HTR-8/SVneo (cell line): ENCODE results near the gene WBP2.
A peak's percentile ranks its signal among the peaks of the same experiment; 100 is the strongest.
"Not testable (repeated sequence)": the region's sequence is repeated elsewhere in the genome, so short reads cannot be mapped to it uniquely, and the experiment has no call there.

Source experiments
- DNase-seq: peaks from one replicate; pipeline ENCODE4 v3.0.0; 2011; ENCODE audit warnings: low spot score, mixed read lengths; ENCODE audit not compliant: insufficient read length
- FAIRE-seq: peaks from 2 replicates; lab custom pipeline; 2011; peaks lifted over from hg19 to GRCh38; lab: Jason Lieb, UNC

The WBP2 gene

GRCh38 chr17:75870228-75870627, 15.1 kb upstream of the WBP2 start:
- not testable (repeated sequence) for DNase-seq, FAIRE-seq

- DNase-seq (no peak), FAIRE-seq (no peak)
These were observed 14.4 kb upstream of the WBP2 start for GRCh38 chr17:75869282-75870141.

GRCh38 chr17:75868730-75869281, 13.7 kb upstream of the WBP2 start:
- FAIRE-seq, result not testable (repeated sequence)

GRCh38 chr17:75865404-75866188, 10.5 kb upstream of the WBP2 start:
- not testable (repeated sequence) for DNase-seq, FAIRE-seq

More at GRCh38 chr17:75868730-75869281, 13.7 kb upstream of the WBP2 start:
- DNase-seq, result not testable (repeated sequence)

- FAIRE-seq, DNase-seq: not testable (repeated sequence)
These were observed 9.8 kb upstream of the WBP2 start for GRCh38 chr17:75864887-75865286.

GRCh38 chr17:75864448-75864871, 9.3 kb upstream of the WBP2 start:
- FAIRE-seq (no peak), DNase-seq (no peak)

GRCh38 chr17:75861927-75862317, 6.8 kb upstream of the WBP2 start:
- FAIRE-seq, result no peak
- no peak for DNase-seq

GRCh38 chr17:75859358-75859757, 4.2 kb upstream of the WBP2 start:
- not testable (repeated sequence) for DNase-seq, FAIRE-seq

GRCh38 chr17:75856062-75856756, 1.1 kb upstream of the WBP2 start:
- FAIRE-seq (no peak), DNase-seq (peak; percentile 71)

GRCh38 chr17:75854881-75855309, 240 bp downstream of the WBP2 start:
- DNase-seq (peak; percentile 45), FAIRE-seq (no peak)

- FAIRE-seq (no peak), DNase-seq (peak; percentile 77)
These were observed 910 bp downstream of the WBP2 start for GRCh38 chr17:75854101-75854748.

GRCh38 chr17:75853433-75853832, 1.7 kb downstream of the WBP2 start:
- DNase-seq, result no peak
- no peak for FAIRE-seq

GRCh38 chr17:75851693-75851991, 3.5 kb downstream of the WBP2 start:
- not testable (repeated sequence) for FAIRE-seq, DNase-seq

GRCh38 chr17:75850928-75851692, 4.0 kb downstream of the WBP2 start:
- FAIRE-seq, result no peak
- DNase-seq, result no peak

- DNase-seq, result no peak
- no peak for FAIRE-seq
These were observed 5.4 kb downstream of the WBP2 start for GRCh38 chr17:75849724-75850123.

GRCh38 chr17:75849279-75849646, 5.9 kb downstream of the WBP2 start:
- no peak for FAIRE-seq
- no peak for DNase-seq

- DNase-seq, result no peak
- no peak for FAIRE-seq
These were observed 6.4 kb downstream of the WBP2 start for GRCh38 chr17:75848523-75849278.
